Posterior cingulate gyrus (tissue), 11 donors: ENCODE measurements around the gene BEND7.
"Not testable (repeated sequence)": the region's sequence is repeated elsewhere in the genome, so short reads cannot be mapped to it uniquely, and the experiment has no call there.

Experiments
- DNase-seq, 10 donors: peaks; one replicate each; pipeline versions ENCODE4 v3.0.0 to v3.0.0-alpha.2; 2020 to 2021; ENCODE audit warnings: mixed read lengths in 3 of 10
- intact Hi-C: fragments of 100-400 bp; cut with DNase I; formaldehyde crosslinking; loops from one replicate; pipeline ENCODE4 v1.15.1; 2023

BEND7 gene

GRCh38 chr10:13528875-13529713, at the start of gene BEND7:
TSS of gene BEND7 (minus strand) at chr10:13529014. CDS start at chr10:13528533, 481 bp downstream.
- intact Hi-C loops: loop anchor here (5.0 kb wide), 1 partner anchor 157 kb away; no protein-coding TSS in a partner anchor
- DNase-seq: peak in 1 of 10 donors; percentile 24

- no peak for DNase-seq
- intact Hi-C loops: no loop called here
Observed at GRCh38 chr10:13573960-13574359, 45.1 kb upstream of the BEND7 start.

- intact Hi-C loops: no loop called here
- no peak for DNase-seq
Observed at GRCh38 chr10:13571541-13571940, 42.7 kb upstream of the BEND7 start.

GRCh38 chr10:13567030-13567429, 38.2 kb upstream of the BEND7 start:
- DNase-seq: no peak
- intact Hi-C loops: no loop called here

- intact Hi-C loops: no loop called here
Observed at GRCh38 chr10:13564576-13564975, 35.8 kb upstream of the BEND7 start.

GRCh38 chr10:13563481-13564445, 34.9 kb upstream of the BEND7 start:
- no peak for DNase-seq
- intact Hi-C loops: no loop called here

More at GRCh38 chr10:13564576-13564975, 35.8 kb upstream of the BEND7 start:
- DNase-seq: no peak

GRCh38 chr10:13560597-13560996, 31.8 kb upstream of the BEND7 start:
- intact Hi-C loops: no loop called here
- DNase-seq: no peak

- intact Hi-C loops: no loop called here
- DNase-seq: no peak
Observed at GRCh38 chr10:13559124-13559700, 30.4 kb upstream of the BEND7 start.

- intact Hi-C loops: no loop called here
- no peak for DNase-seq
Observed at GRCh38 chr10:13555884-13556510, 27.2 kb upstream of the BEND7 start.

- intact Hi-C loops: no loop called here
- no peak for DNase-seq
Observed at GRCh38 chr10:13550802-13551201, 22.0 kb upstream of the BEND7 start.

GRCh38 chr10:13542533-13542932, 13.7 kb upstream of the BEND7 start:
- no peak for DNase-seq
- intact Hi-C loops: no loop called here

GRCh38 chr10:13537985-13538384, 9.2 kb upstream of the BEND7 start:
- intact Hi-C loops, DNase-seq: not testable (repeated sequence)

GRCh38 chr10:13536674-13537366, 8.0 kb upstream of the BEND7 start:
- intact Hi-C loops: no loop called here
- peak in 2 of 10 donors; percentile 24 to 84 for DNase-seq

- no peak for DNase-seq
- intact Hi-C loops: no loop called here
Observed at GRCh38 chr10:13535346-13535745, 6.5 kb upstream of the BEND7 start.

- no peak for DNase-seq
- intact Hi-C loops: loop anchor here (5.0 kb wide), 1 partner anchor 157 kb away; no protein-coding TSS in a partner anchor
Observed at GRCh38 chr10:13529714-13529973, 830 bp upstream of the BEND7 start.

- intact Hi-C loops: loop anchor here (5.0 kb wide), 1 partner anchor 156 kb away; no protein-coding TSS in a partner anchor
- peak in 2 of 10 donors; percentile 14 to 83 for DNase-seq
Observed at GRCh38 chr10:13528123-13528874, 515 bp downstream of the BEND7 start.

- intact Hi-C loops: loop anchor here (5.0 kb wide), 1 partner anchor 155 kb away; no protein-coding TSS in a partner anchor
- no peak for DNase-seq
Observed at GRCh38 chr10:13527864-13528122, 1.0 kb downstream of the BEND7 start.

GRCh38 chr10:13526948-13527863, 1.6 kb downstream of the BEND7 start:
- DNase-seq: no peak
- intact Hi-C loops: loop anchor here (5.0 kb wide), 1 partner anchor 155 kb away; no protein-coding TSS in a partner anchor
